Sciatic nerve (tissue), 2 donors: ENCODE data around the gene LEO1. TPM values are rescaled to one million over a fixed set of nuclear protein-coding genes. Genes with fewer than 3 reads are reported as not detected.
"Not testable (repeated sequence)": the region's sequence is repeated elsewhere in the genome, so short reads cannot be mapped to it uniquely, and the experiment has no call there.

Source experiments
- ATAC-seq: fragments of 200-7000 bp; cut with Tn5 transposase; one replicate; pipeline ENCODE4 v1.9.1; 2020; ENCODE audit warnings: mild to moderate bottlenecking, moderate library complexity
- DNase-seq: peaks from one replicate; pipeline ENCODE4 v3.0.0-alpha.2; 2020; ENCODE audit warnings: low spot score
- intact Hi-C: fragments of 100-400 bp; cut with DNase I; formaldehyde crosslinking; loops from one replicate; pipeline ENCODE4 v1.14.2; 2022
- total RNA-seq: library from RNA; stranded (reverse); fragmentation: NEBNext Ultra II Directional; extraction: Animal tissue kit (Norgen Biotek cat#: 25700); gene quantifications from one replicate; pipeline ENCODE4 v1.2.1, GENCODE V29; 2021
- donor health status: DM: no; HTN: no; CAD: no.
- donor health status: DM: no; HTN: no; CAD: no.

Gene LEO1
- total RNA-seq, 1 donor from 2014 or later = 11.9 TPM

DNA sequence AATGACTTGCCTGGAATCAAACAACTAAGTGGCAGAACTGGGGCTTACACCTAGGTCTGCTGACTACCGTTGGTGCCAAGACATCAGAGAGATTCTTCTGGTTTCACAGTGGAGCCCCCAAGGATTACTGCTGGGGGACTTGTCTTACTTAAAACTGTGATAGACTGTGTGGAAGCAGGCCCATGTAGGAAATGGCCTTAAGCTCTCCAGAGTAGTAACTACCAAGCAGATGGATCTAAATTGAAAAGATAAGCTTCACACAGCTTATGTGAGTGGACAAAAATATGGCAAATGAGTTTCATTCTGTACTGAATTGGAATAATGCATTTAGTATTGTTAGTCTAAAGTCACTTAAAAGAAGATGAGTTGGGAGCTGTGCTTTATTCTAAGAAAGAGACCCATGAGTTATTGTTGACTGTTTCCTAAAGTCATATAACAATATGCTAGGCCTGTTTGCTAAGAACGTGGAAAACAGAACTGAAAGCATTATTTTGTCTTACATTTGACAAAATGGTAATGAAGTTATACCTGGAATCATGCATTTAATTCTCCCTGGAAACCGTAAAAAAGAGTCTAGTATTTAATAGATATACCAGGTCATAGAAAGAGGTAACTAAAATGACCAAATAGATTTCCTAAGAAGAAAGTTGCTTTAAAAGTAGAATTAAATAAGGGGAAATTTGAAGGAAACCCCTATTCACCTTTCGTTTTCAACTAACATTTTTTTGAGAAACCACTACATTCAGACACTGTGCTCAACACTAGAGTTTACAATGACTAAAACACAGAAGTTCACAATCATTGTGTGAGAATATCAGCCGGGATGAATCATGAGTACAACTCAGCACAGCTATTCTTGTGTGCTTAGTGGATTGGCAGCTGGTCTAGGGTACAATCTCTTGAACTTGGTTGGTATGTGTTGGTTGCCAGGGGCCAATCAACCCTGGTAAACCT is 34.4 kb upstream of the LEO1 start:
- DNase-seq (no peak), ATAC-seq (no peak)
- intact Hi-C loops = no loop called here

DNA sequence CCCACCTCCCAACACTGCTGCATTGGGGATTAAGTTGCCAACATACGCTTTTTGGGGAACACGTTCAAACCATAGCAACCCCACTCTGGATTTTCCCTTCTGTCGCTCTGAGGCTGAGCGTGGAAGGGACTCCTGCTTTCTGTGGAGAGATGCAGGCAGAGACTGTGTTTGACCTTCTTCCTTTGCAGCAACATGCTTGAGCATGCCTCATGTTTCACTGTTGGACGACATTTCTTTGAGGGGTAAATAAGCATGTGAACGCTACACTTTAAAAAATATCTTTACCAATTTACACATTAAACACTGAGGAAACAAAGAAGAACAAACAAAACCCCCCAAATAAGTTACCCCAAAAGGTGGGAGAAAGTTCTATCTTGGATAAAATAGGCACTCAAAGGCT is 33.2 kb upstream of the LEO1 start:
- no peak for ATAC-seq
- intact Hi-C loops = no loop called here
- no peak for DNase-seq

DNA sequence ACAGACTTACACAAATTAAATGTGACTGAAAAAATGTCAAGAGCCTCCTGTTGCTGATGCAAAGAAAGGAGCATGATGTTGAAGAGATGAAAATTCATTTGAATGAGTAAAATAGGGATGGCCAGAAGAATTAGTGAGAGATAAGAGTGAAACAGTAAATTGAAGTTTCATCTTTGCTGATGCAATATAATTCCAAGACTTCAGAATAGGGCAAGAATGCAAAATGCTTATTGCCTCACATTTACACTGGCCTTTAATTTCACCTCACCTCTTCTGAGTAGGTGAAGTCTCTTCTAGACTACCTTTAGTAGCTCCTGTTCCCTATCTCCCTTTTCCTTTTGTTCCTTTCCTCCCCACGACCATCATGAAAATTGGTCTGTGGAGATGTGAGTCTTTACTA is 32.1 kb upstream of the LEO1 start:
- intact Hi-C loops = no loop called here
- ATAC-seq = no peak
- DNase-seq = no peak

DNA sequence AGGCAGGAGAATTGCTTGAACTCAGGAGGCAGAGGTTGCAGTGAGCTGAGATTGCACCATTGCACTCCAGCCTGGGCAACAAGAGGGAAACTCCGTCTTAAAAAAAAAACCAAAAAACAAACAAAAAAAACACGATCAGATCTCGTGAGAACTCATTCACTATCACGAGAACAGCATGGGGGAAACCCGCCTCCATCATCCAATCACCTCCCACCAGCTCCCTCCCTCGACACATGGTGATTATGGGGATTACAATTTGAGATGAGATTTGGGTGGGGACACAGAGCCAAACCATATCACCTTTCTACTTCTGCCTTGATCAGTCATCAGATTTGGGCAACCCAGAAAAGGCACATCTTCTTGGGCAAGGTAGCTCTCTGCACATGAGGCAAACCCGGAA is 31.5 kb upstream of the LEO1 start:
- DNase-seq, intact Hi-C loops, ATAC-seq: not testable (repeated sequence)

DNA sequence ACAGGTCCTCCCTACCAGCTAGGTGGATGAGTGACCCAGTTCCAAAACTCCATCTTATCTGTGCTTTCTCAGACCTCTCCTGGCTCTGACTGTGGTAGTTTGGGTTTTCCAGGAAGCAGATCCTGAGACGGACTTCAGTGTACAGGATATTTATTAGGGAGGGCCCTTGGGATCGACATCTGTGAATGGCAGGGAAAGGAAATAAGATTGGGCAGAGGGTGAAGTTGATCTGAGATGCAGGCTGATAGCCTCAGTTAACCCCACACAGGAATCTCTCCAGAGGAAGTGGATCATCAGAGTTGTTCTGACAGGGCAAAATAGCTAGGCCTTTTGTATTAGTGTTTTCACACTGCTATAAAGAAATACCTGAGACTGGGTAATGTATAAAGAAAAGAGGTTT is 30.8 kb upstream of the LEO1 start:
- intact Hi-C loops = no loop called here
- DNase-seq = no peak
- no peak for ATAC-seq

DNA sequence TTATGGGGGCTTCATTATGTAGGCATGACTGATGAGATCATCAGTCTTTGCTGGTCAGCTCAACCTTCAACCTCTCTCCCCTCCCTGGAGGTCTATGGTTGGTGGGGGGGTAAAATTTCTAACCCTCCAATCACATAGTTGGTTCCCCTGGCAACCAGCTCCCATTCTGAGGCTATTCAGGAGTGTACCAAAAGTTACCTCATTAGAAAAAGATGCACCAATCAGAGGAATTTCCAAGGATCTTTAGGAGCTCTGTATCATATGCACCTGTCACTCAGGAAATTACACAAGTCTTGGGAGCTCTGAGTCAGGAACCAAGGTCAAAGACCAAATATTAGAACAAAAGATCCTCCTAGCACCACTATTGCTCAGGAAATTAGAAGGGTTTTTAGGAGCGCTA is 21.4 kb upstream of the LEO1 start:
- DNase-seq (no peak), ATAC-seq (no peak)
- intact Hi-C loops = no loop called here

DNA sequence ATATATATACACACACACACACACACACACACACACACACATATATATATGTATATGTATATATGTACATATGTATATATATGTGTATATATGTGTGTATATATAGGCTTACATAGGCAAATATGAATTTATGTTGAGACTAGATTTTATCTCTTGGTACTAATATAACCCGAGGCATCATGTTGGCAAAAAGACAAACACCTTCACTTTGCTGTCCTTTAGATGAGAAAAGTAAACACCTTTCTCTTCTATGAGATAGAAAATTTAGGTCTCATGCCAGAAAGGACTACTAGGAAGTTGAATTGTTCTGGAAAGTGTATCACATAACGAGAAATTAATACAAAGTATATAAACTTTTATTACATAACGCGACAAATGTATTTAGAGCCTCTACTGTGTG is 19.6 kb upstream of the LEO1 start:
- intact Hi-C loops = no loop called here
- DNase-seq = no peak
- ATAC-seq = no peak

DNA sequence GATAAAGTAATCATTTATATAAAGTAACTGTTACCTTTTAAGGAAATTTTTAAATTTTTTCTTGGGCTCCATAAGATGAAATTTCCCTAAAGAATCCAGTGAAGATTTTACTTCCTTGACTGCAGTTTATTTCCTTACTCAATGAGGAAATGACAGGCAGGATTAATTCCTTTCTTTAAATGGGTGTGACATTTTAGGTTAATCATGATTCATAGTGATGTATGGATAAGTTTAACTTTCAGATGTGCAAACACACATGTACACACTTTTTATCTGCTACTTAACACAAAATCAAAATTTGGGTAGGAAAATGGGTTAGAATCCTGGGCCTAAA is 11.2 kb upstream of the LEO1 start:
- intact Hi-C loops = no loop called here
- no peak for ATAC-seq
- DNase-seq = no peak

DNA sequence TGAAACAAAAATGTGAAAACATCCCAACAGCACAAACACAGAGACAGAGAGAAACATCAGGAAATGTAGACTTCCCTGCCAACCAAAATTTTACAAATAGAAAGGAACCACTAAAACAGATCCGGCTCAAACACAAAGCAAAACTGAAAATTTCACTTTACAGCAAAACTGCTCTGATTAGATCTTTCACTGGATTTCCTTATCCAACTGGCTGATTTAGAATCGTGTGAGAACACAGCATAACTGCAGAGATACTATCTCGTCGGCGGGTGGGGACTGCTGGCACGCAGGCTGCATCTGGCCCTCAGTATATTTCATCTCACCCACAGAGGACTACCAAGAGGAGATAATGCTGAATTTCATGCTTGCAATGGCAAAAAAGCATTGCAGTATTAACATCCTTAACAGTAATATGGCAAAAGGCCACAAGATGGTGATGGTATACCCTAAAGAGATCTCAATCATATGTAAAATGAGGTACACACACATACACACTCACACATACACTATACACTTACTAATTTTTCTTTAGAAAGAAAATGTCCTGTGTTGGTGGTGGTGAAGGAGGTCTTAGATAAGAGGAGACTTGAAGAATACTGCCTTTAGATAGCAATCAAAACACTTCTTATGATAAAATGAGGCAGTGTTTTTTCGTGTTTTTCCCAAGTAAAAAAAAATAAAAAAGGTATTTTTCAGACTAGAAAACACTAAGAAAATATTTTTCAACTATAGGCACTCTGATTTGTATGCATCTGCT is 10.6 kb upstream of the LEO1 start:
- DNase-seq = no peak
- ATAC-seq = peak; percentile 80

DNA sequence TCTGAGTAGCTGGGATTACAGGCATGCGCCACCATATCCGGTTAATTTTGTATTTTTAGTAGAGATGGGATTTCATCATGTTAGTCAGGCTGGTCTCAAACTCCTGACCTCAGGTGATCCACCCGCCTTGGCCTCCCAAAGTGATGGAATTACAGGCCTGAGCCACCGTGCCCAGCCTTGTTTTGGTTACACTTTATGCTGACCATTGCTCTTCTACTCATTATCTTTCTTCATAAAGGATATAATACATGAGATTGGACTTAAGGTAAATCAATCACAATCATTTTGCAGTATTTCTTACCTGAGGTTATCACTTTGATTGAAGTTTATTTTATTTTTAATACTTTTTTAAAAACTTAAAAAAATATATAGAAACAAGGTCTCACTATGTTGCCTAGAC is 2.2 kb upstream of the LEO1 start:
- DNase-seq (no peak), ATAC-seq (no peak)
- intact Hi-C loops = no loop called here

More for the DNA sequence above, 10.6 kb upstream of the LEO1 start:
- intact Hi-C loops = no loop called here

DNA sequence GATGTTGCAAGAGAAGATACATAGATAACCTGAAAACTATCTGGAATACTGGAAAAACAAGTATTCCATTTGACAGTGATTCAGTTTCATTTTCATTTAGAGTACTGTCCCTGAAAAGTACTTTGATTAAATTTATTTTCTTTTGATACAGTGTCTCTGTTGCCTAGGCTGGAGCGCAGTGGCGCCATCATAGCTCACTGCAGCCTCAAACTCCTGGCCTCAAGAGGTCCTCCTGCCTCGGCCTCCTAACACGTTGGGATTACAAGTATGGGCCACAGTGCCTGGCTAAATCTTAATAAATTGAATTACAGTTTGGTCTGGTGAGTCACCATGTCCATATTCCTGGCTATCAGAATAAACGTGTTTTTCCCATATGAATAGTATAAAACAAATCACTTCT is 1.6 kb upstream of the LEO1 start:
- no peak for ATAC-seq
- intact Hi-C loops = no loop called here
- no peak for DNase-seq

DNA sequence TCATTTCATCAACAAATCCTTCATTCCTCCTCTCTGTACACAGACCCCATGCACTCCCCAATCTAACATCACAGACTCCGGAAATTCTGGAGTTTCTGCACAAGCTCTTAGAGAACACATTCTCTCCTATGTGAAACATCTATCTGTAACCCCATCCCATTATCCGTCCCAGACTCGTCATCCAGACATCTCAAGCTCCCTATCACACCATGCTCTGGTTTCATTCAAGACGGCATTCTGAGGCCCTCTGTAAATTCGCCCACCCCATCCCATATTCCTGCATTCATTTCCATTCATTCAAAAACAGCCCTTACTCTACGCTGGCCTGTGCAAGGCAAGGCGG is 575 bp downstream of the LEO1 start:
- intact Hi-C loops = no loop called here
- DNase-seq (no peak), ATAC-seq (no peak)

DNA sequence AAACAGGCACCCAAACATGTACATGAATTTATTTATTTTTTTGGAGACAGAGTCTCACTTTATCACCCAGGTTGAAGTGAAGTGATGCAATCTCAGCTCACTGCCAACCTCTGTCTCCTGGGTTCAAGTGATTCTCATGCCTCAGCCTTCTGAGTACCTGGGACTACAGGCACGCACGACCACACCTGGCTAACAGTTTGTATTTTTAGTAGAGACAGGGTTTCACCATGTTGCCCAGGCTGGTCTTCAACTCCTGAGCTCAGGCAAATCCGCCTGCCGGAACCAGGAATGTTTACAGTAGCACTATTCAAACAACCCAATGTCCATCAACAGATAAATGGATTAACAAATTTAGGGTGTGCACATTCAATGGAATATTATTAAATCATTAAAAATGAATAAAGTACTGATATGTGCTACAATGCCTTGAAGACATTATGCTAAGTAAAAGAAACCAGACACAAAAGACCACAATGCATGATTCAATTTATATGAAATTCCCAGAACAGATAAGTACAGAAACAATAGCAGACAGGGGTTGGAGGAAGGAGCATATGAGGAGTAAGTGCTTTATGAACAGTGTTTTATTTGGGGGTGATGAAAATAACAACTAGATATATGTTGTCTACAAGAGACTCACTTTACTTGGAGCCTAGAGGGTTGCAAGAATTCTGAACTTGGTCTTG is 1.3 kb downstream of the LEO1 start:
- DNase-seq (no peak), ATAC-seq (no peak)
- intact Hi-C loops = no loop called here

DNA sequence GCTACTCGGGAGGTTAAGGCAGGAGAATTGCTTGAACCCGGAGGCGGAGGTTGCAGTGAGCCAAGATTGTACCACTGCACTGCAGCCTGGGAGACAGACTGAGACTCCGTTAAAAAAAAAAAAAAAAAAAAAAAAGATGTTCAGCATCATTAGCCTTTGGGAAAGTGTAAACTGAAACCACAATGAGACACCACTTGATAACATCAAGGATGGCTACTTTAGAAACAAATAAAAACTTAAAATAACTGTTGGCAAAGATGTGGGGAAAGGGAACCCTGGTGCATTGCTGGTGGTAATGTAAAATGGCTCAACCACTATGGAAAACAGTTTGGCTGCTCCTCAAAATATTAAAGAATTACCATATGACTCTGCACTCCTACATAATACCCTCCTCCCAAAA is 1.9 kb downstream of the LEO1 start:
- ATAC-seq = no peak
- intact Hi-C loops = loop anchor here (10.0 kb wide), 1 partner anchor 115 kb away; no protein-coding TSS in a partner anchor

DNA sequence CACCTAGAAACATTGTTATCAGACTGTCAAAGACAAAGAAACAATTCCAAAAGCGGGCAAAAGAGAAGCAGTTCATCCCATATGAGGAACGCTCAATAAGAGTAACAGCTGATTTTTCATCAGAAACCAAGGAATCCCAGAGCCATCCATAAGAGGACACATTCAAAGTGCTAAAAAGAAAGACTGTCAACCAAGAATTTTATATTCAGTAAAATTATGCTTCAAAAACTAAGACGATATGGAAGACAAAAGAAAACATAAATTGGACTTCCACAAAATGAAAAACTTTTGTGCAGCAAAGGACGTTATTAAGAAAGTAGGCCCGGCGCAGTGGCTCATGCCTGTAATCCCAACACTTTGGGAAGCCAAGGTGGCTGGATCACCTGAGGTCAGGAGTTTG is 4.0 kb downstream of the LEO1 start:
- ATAC-seq = no peak

More for the DNA sequence above, 1.9 kb downstream of the LEO1 start:
- no peak for DNase-seq

DNA sequence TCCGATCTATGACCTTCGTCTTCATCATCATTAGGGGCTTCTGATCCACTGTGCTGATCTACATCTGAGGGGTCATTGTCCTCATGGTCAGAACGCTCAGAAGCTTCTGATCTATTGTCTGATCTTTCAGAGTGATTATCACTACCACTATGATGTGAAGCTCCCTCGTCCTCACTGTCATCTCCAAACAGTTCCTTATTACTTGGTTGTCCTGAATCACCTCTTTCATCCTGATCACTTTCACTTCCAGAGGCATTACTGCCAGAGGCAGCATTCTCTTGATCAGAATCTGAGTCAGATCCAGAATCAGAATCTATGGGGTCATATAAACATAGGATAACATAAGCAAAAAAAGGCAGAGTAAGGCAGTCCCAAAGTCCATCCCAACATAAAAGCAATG is 5.4 kb downstream of the LEO1 start:
- intact Hi-C loops = loop anchor here (10.0 kb wide), 1 partner anchor 119 kb away; no protein-coding TSS in a partner anchor
- DNase-seq = no peak
- ATAC-seq = no peak

More for the DNA sequence above, 4.0 kb downstream of the LEO1 start:
- no peak for DNase-seq
- intact Hi-C loops = loop anchor here (10.0 kb wide), 1 partner anchor 117 kb away; no protein-coding TSS in a partner anchor

DNA sequence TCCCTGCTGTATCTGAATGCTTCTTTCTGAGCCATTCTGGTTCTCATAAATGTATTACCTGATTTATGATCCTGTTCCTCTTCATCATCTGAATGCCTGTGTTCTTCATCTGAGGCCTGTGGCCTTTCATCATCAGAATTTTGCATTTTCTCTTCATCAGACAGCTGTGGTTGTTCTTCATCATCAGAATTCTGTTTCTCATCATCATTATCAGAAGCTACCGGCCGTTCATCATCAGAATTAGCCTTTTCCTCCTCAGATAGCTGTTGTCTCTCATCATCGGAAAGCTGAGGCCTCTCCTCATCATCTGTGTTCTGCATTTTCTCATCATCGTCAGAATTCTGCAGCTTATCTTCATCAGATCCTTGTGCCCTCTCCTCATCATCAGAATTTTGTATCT is 5.9 kb downstream of the LEO1 start:
- DNase-seq (no peak), ATAC-seq (no peak)
- intact Hi-C loops = loop anchor here (10.0 kb wide), 1 partner anchor 119 kb away; no protein-coding TSS in a partner anchor

DNA sequence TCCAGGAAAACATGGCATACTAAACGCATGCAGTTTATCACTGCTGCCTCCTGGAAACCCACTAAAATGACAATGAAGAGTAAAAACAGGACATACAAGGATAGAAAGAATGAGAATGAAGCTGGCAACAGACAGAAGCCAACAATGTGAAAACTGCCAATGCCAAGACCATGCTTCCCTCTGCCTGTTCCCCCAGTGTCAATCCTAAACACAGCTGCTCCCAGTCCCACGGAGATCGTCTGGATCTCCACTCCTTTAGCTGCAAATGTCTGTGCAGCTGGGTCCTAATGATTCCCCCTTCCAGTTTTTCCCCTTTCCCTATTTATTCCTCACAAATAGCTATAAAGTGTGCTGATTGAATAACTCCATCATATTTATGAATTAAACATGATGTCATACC is 16.1 kb downstream of the LEO1 start:
- no peak for ATAC-seq
- DNase-seq = no peak
- intact Hi-C loops = no loop called here

DNA sequence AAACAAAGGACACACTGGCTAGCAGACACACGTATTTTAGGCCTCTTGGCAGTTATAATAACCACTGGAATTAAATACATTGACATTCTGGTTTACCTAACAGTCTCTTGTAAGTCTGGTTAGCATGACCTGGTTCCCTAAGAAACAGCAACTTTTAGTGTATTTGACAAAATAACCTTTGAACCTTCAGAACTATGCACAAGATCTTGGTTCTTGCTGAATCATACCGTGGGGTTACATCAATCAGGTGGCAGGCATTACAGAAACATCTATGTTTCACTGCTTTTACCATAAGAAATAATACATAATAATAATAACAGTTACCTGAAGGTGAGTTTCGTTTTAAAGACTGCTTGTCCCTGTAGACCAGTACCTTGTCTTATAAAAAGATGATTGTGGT is 18.8 kb downstream of the LEO1 start:
- intact Hi-C loops = no loop called here
- ATAC-seq = no peak
- no peak for DNase-seq

DNA sequence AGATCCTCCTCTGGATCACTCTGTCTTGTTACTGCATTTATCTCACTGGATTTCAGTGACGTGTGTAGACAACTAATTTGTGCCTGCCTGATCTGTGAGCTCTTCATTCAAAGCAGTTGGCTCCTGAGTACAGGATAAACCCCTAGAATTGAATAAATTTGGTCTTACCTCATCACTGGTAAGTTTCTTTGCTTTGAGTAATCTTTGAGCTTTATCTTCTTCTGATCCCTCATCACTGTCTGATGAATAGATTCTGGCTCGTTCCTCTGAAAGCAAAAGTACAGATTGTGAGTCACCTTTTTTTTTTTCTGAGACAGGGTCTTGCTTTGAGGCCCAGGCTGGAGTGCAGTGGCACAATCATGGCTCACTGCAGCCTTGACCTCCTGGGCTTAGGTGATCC is 24.5 kb downstream of the LEO1 start:
- no peak for DNase-seq
- ATAC-seq = no peak
- intact Hi-C loops = no loop called here
